ENCODE data around the gene UNK. TPM values are rescaled to one million over a fixed set of nuclear protein-coding genes. Genes with fewer than 3 reads are reported as not detected.

UNK gene
- total RNA-seq, 1 donor from 2014 or later = 61.2 TPM

DNA sequence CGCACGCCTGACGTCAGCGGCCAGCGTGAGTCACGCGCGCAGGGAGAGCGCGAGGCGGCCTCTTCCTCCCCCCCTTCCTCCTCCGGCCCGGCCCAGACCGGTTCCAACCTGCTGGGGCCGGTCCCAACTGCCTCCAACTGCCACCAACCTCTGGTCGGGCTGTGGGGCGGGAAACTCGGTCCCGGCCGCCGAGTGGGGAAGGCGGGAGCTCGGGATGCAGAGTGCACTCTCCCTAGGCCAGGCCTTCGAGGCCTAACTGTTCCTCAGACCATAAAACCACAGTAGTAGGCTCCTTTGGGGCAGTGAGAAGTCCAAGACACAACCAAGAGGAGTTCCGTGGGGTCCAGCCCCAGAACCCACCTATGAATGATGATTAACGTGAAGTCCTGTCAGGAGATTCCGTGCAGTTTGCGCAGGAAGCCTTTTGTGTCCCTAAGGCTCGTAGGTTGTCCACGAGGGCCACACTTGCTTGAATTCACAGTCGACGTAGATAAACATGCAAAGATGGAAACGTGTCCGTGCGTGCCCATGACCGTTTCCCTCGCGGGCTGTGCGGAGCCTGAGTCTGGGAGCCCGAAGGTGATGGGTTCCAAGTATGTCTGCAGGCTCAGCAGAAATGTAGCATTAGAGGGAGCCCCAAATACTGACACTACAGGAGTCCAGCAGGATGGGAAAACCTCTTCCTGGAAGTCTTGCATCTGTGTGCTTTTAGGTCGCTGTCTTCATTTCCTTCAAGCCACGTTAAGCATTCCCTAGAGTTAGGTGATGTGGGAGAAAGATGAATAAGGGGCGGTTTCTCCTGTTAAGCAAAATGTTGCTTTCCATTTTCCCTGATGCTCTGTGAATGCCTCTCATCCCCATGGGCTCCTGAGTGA lies 647 bp downstream of the UNK start:
- peak; percentile 56 for ATAC-seq (ENCODE audit: low read depth)
- H3K4me3 Mint-ChIP-seq = peak overlapping the region; percentile 86
- H3K27ac Mint-ChIP-seq = peak overlapping the region; percentile 99
- CTCF ChIA-PET = interaction anchor here (0.7 to 2.6 kb wide), 8 partner anchors 19 to 70 kb away, joined by 3 to 12 read pairs (median 4); partner anchors contain the start of genes UNC13D and WBP2
- POLR2A ChIA-PET = interaction anchor here (0.6 to 8.1 kb wide), 31 partner anchors 7 to 1039 kb away, joined by 3 to 87 read pairs (median 6); partner anchors contain the start of genes ACOX1, GALK1, MRPL38 and SLC25A19
- peaks cover 50% of the 10 kb centered on the region for H3K4me1 Mint-ChIP-seq
- DNase-seq = peak; percentile 86
- no peaks in the 10 kb centered on the region for H3K9me3 Mint-ChIP-seq
- peaks cover 7% of the 10 kb centered on the region for H3K36me3 Mint-ChIP-seq (ENCODE audit: low read depth)
- intact Hi-C loops (cut with micrococcal nuclease) = loop anchor here (1.0 to 2.0 kb wide), 4 partner anchors 24 to 480 kb away; partner anchors contain the start of genes ACOX1, TEN1 and UBALD2
- no peaks in the 10 kb centered on the region for H3K27me3 Mint-ChIP-seq
- TF ChIP-seq, protein P1, sequence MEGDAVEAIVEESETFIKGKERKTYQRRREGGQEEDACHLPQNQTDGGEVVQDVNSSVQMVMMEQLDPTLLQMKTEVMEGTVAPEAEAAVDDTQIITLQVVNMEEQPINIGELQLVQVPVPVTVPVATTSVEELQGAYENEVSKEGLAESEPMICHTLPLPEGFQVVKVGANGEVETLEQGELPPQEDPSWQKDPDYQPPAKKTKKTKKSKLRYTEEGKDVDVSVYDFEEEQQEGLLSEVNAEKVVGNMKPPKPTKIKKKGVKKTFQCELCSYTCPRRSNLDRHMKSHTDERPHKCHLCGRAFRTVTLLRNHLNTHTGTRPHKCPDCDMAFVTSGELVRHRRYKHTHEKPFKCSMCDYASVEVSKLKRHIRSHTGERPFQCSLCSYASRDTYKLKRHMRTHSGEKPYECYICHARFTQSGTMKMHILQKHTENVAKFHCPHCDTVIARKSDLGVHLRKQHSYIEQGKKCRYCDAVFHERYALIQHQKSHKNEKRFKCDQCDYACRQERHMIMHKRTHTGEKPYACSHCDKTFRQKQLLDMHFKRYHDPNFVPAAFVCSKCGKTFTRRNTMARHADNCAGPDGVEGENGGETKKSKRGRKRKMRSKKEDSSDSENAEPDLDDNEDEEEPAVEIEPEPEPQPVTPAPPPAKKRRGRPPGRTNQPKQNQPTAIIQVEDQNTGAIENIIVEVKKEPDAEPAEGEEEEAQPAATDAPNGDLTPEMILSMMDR (IDR thresholded peaks at IDR 0.05) = no peak

DNA sequence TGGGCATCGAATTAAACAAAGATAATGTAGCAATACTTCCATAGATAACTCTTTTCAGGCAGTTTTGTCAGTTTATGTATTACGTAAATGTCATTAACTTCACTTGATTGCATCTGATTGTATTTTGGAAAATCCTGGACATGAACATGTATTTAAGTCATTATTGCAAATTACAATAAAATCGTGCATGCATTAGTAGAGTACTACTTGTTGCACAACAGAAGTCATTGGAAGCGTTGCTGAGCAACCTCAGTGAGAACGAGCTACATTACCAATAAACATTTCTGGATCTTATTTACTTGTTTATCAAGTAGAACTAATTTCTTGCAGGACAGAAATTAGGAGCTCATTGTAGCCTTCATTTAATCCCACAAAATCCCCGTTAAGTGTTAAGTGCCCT lies 6.6 kb downstream of the UNK start:
- TF ChIP-seq, protein P1 (IDR thresholded peaks at IDR 0.05) = no peak
- ChIA-PET CTCF (interaction anchor here (0.8 to 1.4 kb wide), 2 partner anchors 36 to 41 kb away, joined by 3 to 4 read pairs; no protein-coding TSS in a partner anchor), POLR2A (interaction anchor here (0.6 to 1.3 kb wide), 2 partner anchors 12 to 89 kb away, joined by 3 to 11 read pairs; a partner anchor contains a TSS)
- H3K4me1 Mint-ChIP-seq = peaks cover 23% of the 10 kb centered on the region
- H3K9me3 Mint-ChIP-seq = no peaks in the 10 kb centered on the region
- H3K27me3 Mint-ChIP-seq = no peaks in the 10 kb centered on the region
- no peak for DNase-seq
- no peak for ATAC-seq (ENCODE audit: low read depth)
- H3K27ac Mint-ChIP-seq = no peak overlapping the region
- H3K4me3 Mint-ChIP-seq = no peak overlapping the region
- peaks cover 37% of the 10 kb centered on the region for H3K36me3 Mint-ChIP-seq (ENCODE audit: low read depth)
- intact Hi-C loops (cut with micrococcal nuclease) = no loop called here

DNA sequence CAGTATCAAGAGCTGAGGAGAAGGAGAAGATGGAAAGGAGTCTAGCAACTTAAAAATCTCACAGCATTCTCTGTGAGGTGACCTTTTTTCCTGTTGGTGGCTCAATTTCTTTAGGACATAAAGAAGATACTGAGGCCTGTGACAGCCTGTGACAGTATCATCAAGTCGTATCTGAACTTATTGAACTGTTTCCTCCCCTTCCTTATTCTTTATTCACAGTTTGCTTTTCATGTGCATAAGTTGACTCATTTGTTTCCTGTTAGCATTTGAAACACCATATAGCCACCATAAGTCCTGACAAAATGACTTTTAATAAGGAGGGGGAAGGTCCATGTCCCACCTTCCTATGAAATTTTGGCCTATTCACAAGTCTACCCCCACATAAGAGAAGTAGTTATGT lies 8.9 kb downstream of the UNK start:
- H3K36me3 Mint-ChIP-seq (ENCODE audit: low read depth) = peaks cover 47% of the 10 kb centered on the region
- DNase-seq = no peak
- no peak for ATAC-seq (ENCODE audit: low read depth)
- intact Hi-C loops (cut with micrococcal nuclease) = no loop called here
- no peak overlapping the region for H3K4me3 Mint-ChIP-seq
- H3K27ac Mint-ChIP-seq = no peak overlapping the region
- CTCF ChIA-PET = no interaction called here
- POLR2A ChIA-PET = interaction anchor here (0.6 to 2.5 kb wide), 2 partner anchors 8 to 46 kb away, joined by 4 to 9 read pairs; no protein-coding TSS in a partner anchor
- no peaks in the 10 kb centered on the region for H3K9me3 Mint-ChIP-seq
- H3K4me1 Mint-ChIP-seq = peaks cover 12% of the 10 kb centered on the region
- TF ChIP-seq, protein P1 (IDR thresholded peaks at IDR 0.05) = no peak
- H3K27me3 Mint-ChIP-seq = no peaks in the 10 kb centered on the region

DNA sequence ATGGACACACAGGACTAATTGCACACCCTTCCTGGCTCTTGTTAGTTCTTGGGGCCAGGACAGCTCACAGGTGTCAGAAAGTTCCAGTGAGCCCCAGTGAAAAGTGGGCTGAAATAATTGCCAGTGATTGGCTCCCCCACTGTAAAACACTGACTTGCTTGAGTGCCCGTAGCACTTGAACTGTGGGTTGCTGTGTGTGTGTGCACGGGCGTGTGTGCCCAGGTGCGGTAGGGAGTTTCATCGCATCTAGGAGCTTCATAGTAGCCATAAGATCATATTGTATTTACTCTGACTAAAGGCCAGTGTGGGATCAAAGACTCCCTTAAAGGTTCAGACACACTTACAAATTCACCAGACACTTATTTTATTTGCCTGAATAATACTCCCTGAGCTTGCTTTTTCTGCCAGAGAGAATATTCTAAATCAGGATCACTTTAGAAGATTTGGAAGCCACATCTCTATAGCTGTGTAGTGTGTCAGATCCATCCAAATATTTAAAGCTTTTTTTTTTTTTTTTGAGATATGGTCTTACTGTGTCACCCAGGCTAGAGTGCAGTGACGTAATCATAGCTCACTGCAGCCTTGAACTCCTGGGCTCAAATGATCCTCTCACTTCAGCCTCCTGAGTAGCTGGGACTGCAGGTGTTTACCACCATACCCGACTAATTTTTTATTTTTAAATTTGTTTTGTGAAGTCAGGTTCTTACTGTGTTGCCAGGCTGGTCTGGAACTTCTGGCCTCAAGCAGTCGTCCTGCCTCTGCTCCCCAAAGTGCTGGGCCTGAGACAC lies 11.4 kb downstream of the UNK start:
- ATAC-seq (ENCODE audit: low read depth) (no peak), DNase-seq (peak; percentile 3)
- intact Hi-C loops (cut with micrococcal nuclease) = no loop called here
- Mint-ChIP-seq H3K4me3 (no peak overlapping the region), H3K9me3 (no peaks in the 10 kb centered on the region), H3K4me1 (peaks cover 11% of the 10 kb centered on the region), H3K36me3 (ENCODE audit: low read depth) (peaks cover 58% of the 10 kb centered on the region), H3K27me3 (no peaks in the 10 kb centered on the region), H3K27ac (no peak overlapping the region)
- CTCF ChIA-PET = interaction anchor here (0.6 to 1.8 kb wide), 7 partner anchors 13 to 736 kb away, joined by 3 to 5 read pairs (median 3); partner anchors contain the start of genes GALK1 and WBP2
- TF ChIP-seq, protein P1 (IDR thresholded peaks at IDR 0.05) = no peak
- POLR2A ChIA-PET = interaction anchor here (0.6 to 2.6 kb wide), 8 partner anchors 10 to 629 kb away, joined by 3 to 12 read pairs (median 4); a partner anchor contains a TSS

Data from activated B cell treated with CpG ODN at 0.5 μM for 24 hours (primary cell).